ENCODE results near the gene PRDM12.

The PRDM12 gene

DNA sequence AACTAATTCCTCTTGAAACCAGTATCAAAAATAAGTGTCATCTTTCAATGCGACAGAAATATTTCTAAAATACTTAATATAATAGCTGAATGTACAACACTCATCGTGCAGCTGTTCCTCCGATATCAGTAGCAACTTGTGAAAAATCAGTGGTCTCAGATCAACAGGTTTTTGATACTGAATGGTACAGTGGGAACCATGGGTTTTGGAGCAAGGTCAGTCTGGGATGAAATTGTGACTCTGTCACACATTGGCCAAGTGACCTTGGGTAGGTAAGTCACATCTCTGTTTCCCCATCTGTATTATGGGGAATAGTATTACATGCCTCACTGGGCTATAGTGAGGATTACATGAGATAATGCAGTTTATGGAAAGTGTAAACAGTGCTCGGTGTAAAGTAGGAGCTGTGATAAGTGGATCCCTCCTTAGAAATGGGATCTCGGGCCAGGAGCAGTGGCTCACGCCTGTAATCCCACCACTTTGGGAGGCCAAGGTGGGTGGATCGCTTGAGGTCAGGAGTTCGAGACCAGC, 46.5 kb downstream of the PRDM12 start:
- TF ChIP-seq, protein P1, sequence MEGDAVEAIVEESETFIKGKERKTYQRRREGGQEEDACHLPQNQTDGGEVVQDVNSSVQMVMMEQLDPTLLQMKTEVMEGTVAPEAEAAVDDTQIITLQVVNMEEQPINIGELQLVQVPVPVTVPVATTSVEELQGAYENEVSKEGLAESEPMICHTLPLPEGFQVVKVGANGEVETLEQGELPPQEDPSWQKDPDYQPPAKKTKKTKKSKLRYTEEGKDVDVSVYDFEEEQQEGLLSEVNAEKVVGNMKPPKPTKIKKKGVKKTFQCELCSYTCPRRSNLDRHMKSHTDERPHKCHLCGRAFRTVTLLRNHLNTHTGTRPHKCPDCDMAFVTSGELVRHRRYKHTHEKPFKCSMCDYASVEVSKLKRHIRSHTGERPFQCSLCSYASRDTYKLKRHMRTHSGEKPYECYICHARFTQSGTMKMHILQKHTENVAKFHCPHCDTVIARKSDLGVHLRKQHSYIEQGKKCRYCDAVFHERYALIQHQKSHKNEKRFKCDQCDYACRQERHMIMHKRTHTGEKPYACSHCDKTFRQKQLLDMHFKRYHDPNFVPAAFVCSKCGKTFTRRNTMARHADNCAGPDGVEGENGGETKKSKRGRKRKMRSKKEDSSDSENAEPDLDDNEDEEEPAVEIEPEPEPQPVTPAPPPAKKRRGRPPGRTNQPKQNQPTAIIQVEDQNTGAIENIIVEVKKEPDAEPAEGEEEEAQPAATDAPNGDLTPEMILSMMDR (IDR thresholded peaks at IDR 0.05; ENCODE audit: insufficient read depth, missing control alignments), result no peak
- DNase-seq (ENCODE audit: insufficient read length, low spot score) (no peak), FAIRE-seq (no peak)

- no peak for DNase-seq (ENCODE audit: insufficient read length, low spot score)
- TF ChIP-seq, protein P1 (IDR thresholded peaks at IDR 0.05; ENCODE audit: insufficient read depth, missing control alignments), result no peak
- no peak for FAIRE-seq
Measured at GRCh38 chr9:130711469-130711868, 47.1 kb downstream of the PRDM12 start.

DNA sequence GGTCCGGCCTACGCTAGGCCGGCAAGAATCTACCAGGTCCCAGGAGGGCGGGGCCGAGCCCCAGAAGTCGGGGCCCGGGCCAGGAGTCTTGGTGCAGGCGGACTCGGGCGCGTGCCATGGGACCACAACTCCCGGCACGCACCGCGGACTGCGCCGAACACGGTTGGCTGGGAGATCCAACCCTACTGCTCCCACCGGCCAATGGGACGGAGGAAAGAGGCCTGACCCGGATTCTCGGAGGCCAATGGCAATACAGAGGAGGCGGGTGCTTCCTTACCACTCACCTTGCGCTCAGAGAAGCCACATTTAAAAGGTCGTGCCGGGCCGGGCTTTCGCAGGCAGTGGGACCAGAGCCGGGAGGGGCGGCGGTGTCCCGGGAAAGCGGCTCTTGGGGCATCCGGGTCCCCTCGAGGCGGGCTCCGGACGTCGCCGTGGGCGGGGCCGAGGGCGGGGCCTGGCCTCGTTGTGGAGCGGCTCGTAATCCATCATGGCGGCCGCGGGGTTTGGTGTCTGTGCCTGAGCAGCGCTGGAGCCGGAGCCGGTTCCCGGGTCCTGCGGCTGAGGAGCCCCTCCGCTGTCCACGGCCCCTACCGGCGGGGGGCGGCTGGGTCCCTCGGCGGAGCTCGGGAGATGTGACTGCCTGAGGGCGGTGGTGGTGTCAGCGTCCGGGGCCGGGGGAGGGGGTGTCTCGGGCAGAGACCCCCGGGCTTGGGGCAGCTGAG, 48.3 kb downstream of the PRDM12 start:
- TF ChIP-seq, protein P1 (IDR thresholded peaks at IDR 0.05; ENCODE audit: insufficient read depth, missing control alignments), result no peak
- FAIRE-seq, result no peak
- DNase-seq (ENCODE audit: insufficient read length, low spot score), result peak; percentile 95

- DNase-seq (ENCODE audit: insufficient read length, low spot score), result no peak
- FAIRE-seq, result no peak
- TF ChIP-seq, protein P1 (IDR thresholded peaks at IDR 0.05; ENCODE audit: insufficient read depth, missing control alignments), result no peak
Measured at GRCh38 chr9:130713286-130713960, 49.0 kb downstream of the PRDM12 start.

DNA sequence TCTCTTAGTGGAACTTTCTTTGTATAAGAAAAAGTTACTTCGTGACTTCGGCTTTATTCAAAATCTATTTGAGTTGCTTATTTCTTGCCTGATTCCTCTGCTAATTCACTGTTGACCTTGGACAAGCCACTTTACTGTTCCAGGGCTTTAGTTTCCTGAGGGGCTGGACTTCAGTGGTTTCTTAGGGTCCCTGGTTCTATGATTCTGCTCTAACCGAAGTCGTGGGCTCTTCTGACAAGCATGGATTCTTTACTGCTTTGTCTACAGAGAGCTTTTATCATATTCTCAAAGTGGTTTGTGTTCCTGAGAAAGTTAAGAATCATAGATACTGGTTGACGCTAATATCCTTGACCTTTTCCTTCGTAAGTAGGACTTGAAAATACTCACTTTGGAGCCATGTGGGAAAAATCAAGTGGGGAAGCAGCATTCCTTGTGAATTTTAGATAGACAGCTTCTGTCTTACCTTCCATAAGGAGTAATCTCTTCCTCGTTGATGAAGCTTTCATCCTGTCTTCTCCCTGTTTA, 50.3 kb downstream of the PRDM12 start:
- DNase-seq (ENCODE audit: insufficient read length, low spot score), result no peak
- TF ChIP-seq, protein P1 (IDR thresholded peaks at IDR 0.05; ENCODE audit: insufficient read depth, missing control alignments), result no peak
- FAIRE-seq, result no peak

GRCh38 chr9:130715270-130715669, 50.9 kb downstream of the PRDM12 start:
- TF ChIP-seq, protein P1 (IDR thresholded peaks at IDR 0.05; ENCODE audit: insufficient read depth, missing control alignments), result no peak
- FAIRE-seq (no peak), DNase-seq (ENCODE audit: insufficient read length, low spot score) (no peak)

Data from D721Med (cell line).